ENCODE data around the gene SULT6B1. TPM values are rescaled to one million over a fixed set of nuclear protein-coding genes. Genes with fewer than 3 reads are reported as not detected.

Gene SULT6B1
- total and polyA plus RNA-seq, 2 donors (not counting 1 experiment from before 2014, with no cell fraction given): not detected

- H3K4me1 ChIP-seq (ENCODE audit: control insufficient read depth in 2 of 2, insufficient read depth in 2 of 2, low read length in 2 of 2): peaks cover 26 to 28% of the 10 kb centered on the region in 2 donors
Observed at GRCh38 chr2:37231241-37232130, 43.0 kb upstream of the SULT6B1 start, which contains the start of the genes CEBPZ and NDUFAF7. Gene CEBPZ, minus strand, starts transcription at chr2:37231596. Its CDS starts 29 bp downstream, at chr2:37231567. Gene NDUFAF7, plus strand, starts transcription at chr2:37231658. Its CDS starts 48 bp downstream, at chr2:37231706.

More at GRCh38 chr2:37231241-37232130, 43.0 kb upstream of the SULT6B1 start, which contains the start of the genes CEBPZ and NDUFAF7:
- H2AFZ ChIP-seq (ENCODE audit: insufficient read depth, low read depth, low read length, poor library complexity, severe bottlenecking): peak within 1 kb of the TSS; percentile 86
- Mint-ChIP-seq H3K9me3 (ENCODE audit: insufficient read depth) (no peaks in the 10 kb centered on the region), H3K4me1 (peaks cover 18% of the 10 kb centered on the region), H3K4me3 (no peak within 1 kb of the TSS), H3K27me3 (no peaks in the 10 kb centered on the region), H3K27ac (no peak within 1 kb of the TSS)
- H3K4me2 ChIP-seq (replicated peaks; ENCODE audit: low read depth, low read length, poor library complexity, severe bottlenecking): peak within 1 kb of the TSS; percentile 80
- H4K20me1 ChIP-seq (ENCODE audit: control insufficient read depth, insufficient read depth, low read length, poor library complexity, severe bottlenecking): peaks cover 21% of the 10 kb centered on the region
- peak within 1 kb of the TSS; percentile 94 for H3K9ac ChIP-seq (ENCODE audit: low read length)
- under 1% methylated on average over 73 of the region's 73 CpGs for WGBS (ENCODE audit: insufficient coverage)
- ATAC-seq (ENCODE audit: low read depth): peak; percentile 92
- POLR2A ChIA-PET: interaction anchor here (0.6 to 1.7 kb wide), 3 partner anchors 11 to 35 kb away, joined by 3 to 4 read pairs (median 4); no protein-coding TSS in a partner anchor
- H3K36me3 ChIP-seq (replicated peaks in 1 of 2; ENCODE audit: control extremely low read depth in 1 of 2, control insufficient read depth in 1 of 2, extremely low read depth in 1 of 2, insufficient read depth in 2 of 2, low read length in 1 of 2): peaks cover 3 to 24% of the 10 kb centered on the region in 2 experiments
- H3K9me3 ChIP-seq (ENCODE audit: control extremely low read depth in 1 of 3, control insufficient read depth in 2 of 3, insufficient read depth in 1 of 3, low read length in 2 of 3): no peaks in the 10 kb centered on the region
- CTCF ChIA-PET: interaction anchor here (1.1 to 1.4 kb wide), 2 partner anchors 13 to 23 kb away, joined by 3 read pairs; no protein-coding TSS in a partner anchor
- H3K79me2 ChIP-seq (ENCODE audit: control insufficient read depth, insufficient read depth, low read length): peaks cover 88% of the 10 kb centered on the region
- intact Hi-C loops (cut with micrococcal nuclease): loop anchor here (1.0 to 5.0 kb wide), 6 partner anchors 35 to 646 kb away; partner anchors contain the start of genes CEBPZOS, EIF2AK2, GPATCH11 and HEATR5B
- H3K27ac ChIP-seq (ENCODE audit: low read length in 2 of 2): peak within 1 kb of the TSS; percentile 85 to 90
- H3K27me3 ChIP-seq (replicated peaks in 1 of 4; ENCODE audit: control extremely low read depth in 1 of 4, control insufficient read depth in 3 of 4, insufficient read depth in 4 of 4, low read length in 3 of 4): no peaks in the 10 kb centered on the region
- peak; percentile 90 for DNase-seq
- TF ChIP-seq CTCF (IDR thresholded peaks at IDR 0.05): no peak
- TF ChIP-seq EZH2 (IDR thresholded peaks at IDR 0.05; ENCODE audit: borderline replicate concordance, insufficient read depth, low read depth, low read length, poor library complexity, severe bottlenecking): no peak
- peak within 1 kb of the TSS; percentile 76 to 95 (median 91) for H3K4me3 ChIP-seq (ENCODE audit: control extremely low read depth in 1 of 5, extremely low read depth in 1 of 5, insufficient read depth in 1 of 5, low read depth in 2 of 5, low read length in 4 of 5)

All from B cell (primary cell).